GM20431 (cell line): Measurements from ENCODE around the gene ENDOG.
"Not testable (repeated sequence)": the region's sequence is repeated elsewhere in the genome, so short reads cannot be mapped to it uniquely, and the experiment has no call there.

Experiments
- in situ Hi-C: fragments of 300-500 bp; cut with MseI, MboI; formaldehyde crosslinking; loops from one replicate; pipeline ENCODE4 v1.15.0; 2020; ENCODE audit warnings: low sequenced_read_pairs; ENCODE audit not compliant: unreplicated experiment

Gene ENDOG

GRCh38 chr9:128794961-128795360 lies 23.3 kb upstream of the ENDOG start:
- in situ Hi-C loops = not testable (repeated sequence)

DNA sequence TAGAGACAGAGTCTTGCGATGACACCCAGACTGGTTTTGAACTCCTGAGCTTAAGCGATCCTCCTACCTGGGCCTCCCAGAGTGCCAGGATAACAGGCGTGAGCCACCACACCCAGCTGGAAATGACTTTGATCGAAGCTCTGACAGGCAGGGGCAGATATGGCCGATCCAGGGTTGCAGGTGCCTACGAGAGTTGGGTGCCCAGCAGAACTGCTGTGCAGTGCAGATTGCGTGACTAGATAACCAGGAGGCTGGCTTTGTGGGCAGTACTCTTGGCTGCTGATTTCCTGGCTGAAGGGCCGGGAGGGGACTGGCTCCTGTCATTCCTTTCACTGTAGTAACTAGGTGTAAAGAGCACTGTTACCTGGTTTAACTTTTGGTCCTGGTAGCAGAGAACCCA lies 19.4 kb upstream of the ENDOG start:
- in situ Hi-C loops = no loop called here

GRCh38 chr9:128800061-128800460 lies 18.2 kb upstream of the ENDOG start:
- in situ Hi-C loops = no loop called here

DNA sequence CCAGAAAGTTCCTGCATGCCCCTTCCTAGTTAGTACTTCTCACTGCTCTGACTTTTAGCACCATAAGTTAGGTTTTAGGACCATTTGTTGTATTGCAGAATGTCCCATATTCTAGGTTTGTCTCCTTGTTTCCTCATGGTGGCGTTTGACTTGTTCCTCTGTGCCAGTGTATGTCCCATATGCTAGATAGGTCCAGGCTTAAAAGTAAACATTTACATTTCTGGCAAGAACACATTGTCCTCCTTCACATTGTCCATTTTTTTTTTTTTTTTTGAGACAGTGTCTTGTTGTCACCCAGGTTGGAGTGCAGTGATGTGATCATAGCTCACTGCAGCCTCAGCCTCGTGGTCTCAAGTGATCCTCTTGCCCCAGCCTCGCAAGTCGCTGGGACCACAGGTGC lies 15.8 kb upstream of the ENDOG start:
- in situ Hi-C loops = no loop called here

DNA sequence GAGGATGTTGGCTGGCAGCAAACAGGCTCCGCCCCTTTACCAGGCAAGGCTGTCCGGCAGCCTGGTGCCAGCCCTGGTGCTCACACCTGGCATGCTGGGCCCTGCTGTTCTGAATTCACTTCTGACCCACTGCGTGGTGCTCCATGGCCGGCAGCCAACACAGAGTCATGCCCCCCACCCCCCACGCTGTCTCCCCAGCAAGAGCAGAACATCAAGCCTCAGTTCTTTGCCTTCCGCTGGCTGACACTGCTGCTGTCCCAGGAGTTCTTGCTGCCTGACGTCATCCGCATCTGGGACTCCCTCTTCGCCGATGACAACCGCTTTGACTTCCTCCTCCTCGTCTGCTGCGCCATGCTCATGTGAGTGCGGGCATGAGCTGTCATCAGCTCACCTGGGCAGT lies 12.6 kb upstream of the ENDOG start:
- in situ Hi-C loops = no loop called here

- in situ Hi-C loops = no loop called here
Measured at GRCh38 chr9:128807827-128808226, 10.5 kb upstream of the ENDOG start.

GRCh38 chr9:128808543-128808942 lies 9.8 kb upstream of the ENDOG start:
- in situ Hi-C loops = no loop called here

DNA sequence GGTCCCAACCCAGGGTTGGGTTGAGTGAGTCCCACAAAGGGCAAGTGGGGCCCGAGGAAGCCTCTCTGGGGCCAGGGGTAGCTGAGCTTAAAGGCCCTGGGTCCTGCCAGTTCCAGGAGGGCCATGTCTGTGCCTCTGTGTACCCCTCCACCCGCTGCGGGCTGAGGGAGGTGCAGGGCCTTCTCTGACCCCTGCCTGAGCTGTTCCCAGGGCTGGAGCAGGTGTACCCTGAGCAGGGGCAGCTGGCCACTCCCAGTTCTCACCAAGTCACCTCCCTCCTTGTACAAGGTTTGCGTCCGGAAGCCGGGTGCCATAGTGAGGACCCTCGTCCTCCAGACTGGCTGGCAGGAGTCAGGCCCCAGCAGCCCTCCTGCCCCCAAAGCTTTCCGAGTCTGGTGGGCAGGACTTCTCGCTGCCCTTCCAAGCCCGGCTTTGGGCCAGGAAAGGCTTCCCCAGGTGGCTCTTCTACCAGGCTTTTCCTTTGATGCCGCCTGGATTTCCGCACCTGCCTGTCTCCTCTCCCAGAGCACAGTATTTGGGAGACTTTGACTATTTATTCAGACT lies 9.2 kb upstream of the ENDOG start:
- in situ Hi-C loops = no loop called here

DNA sequence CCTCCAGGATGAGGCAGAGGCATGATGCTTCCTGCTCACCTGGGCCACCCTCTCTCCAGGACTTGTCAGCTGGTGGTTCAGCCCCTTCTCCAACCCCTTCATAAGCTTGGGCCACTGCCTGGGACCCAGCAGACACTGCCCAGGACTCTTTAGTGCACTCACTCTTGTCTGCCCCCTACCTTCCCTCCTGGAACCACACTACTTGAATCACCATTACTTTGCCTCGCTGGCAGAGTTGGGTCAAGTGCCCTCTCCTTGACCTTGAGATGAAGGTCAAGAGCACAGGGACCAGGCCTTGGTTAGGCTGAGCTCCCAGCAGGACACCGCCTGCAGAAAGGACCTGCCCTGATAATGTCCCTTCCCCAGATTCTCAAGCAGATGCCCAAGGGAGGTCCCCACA lies 8.5 kb upstream of the ENDOG start:
- in situ Hi-C loops = no loop called here

DNA sequence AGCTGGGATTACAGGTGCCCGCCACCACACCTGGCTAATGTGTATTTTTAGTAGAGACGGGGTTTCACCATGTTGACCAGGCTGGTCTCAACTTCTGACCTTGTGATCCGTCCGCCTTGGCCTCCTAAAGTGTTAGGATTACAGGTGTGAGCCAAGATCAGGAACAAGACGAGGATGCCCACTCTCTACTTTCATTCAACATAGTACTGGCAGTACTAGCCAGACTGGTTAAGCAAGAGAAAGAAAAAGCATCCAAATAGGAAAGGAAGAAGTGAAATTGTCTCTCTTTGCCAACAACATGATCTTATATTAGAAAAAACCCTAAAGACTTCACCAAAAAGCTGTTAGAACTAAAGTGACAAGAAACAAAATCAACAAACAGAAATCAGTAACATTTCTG lies 7.4 kb upstream of the ENDOG start:
- in situ Hi-C loops = no loop called here

- in situ Hi-C loops = no loop called here
Measured at GRCh38 chr9:128818839-128819715, 777 bp downstream of the ENDOG start.

DNA sequence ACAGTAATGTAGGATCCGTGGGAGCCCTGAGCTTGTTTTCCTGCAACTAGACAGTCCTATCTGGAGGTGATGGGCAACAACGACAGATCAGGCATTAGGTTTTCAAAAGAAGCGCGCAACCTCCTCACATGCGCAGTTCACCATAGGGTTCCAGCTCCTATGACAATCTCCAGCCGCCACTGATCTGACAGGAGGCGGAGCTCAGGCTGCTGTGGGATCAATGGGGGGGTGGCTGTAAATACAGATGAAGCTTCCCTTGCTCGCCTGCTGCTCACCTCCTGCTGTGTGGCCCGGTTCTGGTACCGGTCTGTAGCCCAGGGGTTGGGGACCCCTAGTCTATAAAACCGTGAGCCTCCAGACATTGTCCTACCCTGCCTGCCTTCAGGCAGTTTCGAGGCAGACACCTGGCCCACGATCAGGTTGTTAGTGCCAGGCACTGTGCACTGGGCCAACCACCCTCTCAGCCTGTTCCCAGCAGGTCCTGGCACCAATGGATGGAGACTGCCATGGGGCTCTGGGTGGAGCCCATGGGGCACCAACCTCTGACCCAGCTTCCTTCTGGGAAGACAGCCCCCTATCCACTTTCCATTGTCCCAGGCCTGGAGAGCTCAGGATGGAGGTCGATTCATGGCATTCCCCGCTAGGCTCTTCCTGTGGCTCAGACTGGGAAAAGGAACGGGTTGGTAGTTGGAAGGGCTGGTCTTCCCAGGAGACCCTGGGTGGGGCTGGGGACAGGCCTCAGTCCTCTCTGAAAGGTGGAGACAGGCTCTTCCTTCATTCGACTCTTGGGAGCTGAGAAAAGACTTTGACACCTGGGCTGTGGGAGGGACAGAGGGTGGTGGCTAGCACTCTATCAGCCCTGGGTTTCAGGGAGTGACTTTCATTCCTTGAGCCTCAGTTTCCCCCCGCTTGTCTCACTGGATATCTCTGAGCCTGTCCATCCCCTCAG lies 1.7 kb downstream of the ENDOG start:
- in situ Hi-C loops = no loop called here

- in situ Hi-C loops = no loop called here
Measured at GRCh38 chr9:128820665-128821583, 2.6 kb downstream of the ENDOG start.

- in situ Hi-C loops = no loop called here
Measured at GRCh38 chr9:128821584-128822406, 3.5 kb downstream of the ENDOG start.

GRCh38 chr9:128822407-128823042 lies 4.2 kb downstream of the ENDOG start:
- in situ Hi-C loops = no loop called here

- in situ Hi-C loops = no loop called here
Measured at GRCh38 chr9:128823362-128823902, 5.1 kb downstream of the ENDOG start.

DNA sequence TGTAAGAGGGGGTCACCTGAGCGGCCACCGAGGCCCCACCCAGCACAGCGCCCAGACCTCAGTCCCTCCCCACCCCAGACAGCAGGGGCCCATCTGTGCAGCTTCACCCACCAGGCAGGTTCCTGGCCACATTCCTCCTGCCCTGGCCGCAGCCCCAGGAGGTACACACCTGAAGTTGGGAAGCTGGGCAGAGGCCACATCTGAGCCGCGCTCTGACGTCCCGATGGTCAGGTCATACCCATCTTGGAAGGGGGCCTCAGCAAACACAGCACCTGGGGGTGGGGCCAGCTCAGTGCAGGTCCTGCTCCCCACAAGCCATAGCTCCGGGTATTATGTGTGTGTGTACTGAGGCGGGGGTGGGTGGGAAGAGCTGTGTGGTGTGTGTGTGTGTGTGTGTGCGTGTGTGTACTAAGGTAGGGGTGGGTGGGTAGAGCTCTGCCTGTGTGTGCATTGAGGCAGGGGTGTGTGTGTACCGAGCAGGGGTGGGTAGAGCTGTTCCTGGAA lies 5.7 kb downstream of the ENDOG start:
- in situ Hi-C loops = no loop called here

GRCh38 chr9:128824911-128825310 lies 6.6 kb downstream of the ENDOG start:
- in situ Hi-C loops = no loop called here
